Ishikawa (cell line): ENCODE measurements around the gene GABRA4.

Experiments
- CREB1 ChIP-seq: IDR thresholded peaks from 2 replicates; pipeline ENCODE4 v1.6.1; 2012; ENCODE audit warnings: low read depth
- EGR1 ChIP-seq: IDR thresholded peaks from 2 replicates; pipeline ENCODE4 v1.6.1; 2012
- EP300 ChIP-seq: IDR thresholded peaks from 2 replicates; pipeline ENCODE4 v1.6.1; 2012; ENCODE audit warnings: borderline replicate concordance
- FOXM1 ChIP-seq: IDR thresholded peaks from 2 replicates; pipeline ENCODE4 v1.6.1; 2012; ENCODE audit warnings: low read depth, borderline replicate concordance
- MAX ChIP-seq: IDR thresholded peaks from 2 replicates; pipeline ENCODE4 v1.6.1; 2012
- RAD21 ChIP-seq: IDR thresholded peaks from 2 replicates; pipeline ENCODE4 v1.6.1; 2012; ENCODE audit warnings: low read depth
- REST ChIP-seq: IDR thresholded peaks from 2 replicates; pipeline ENCODE4 v1.6.1; 2012; ENCODE audit warnings: low read depth, mild to moderate bottlenecking
- TAF1 ChIP-seq: IDR thresholded peaks from 2 replicates; pipeline ENCODE4 v1.6.1; 2012; ENCODE audit warnings: low read depth, mild to moderate bottlenecking
- TCF12 ChIP-seq: IDR thresholded peaks from 2 replicates; pipeline ENCODE4 v1.6.1; 2012; ENCODE audit warnings: low read depth
- YY1 ChIP-seq: IDR thresholded peaks from 2 replicates; pipeline ENCODE4 v1.6.1; 2012; ENCODE audit warnings: low read depth

DNA sequence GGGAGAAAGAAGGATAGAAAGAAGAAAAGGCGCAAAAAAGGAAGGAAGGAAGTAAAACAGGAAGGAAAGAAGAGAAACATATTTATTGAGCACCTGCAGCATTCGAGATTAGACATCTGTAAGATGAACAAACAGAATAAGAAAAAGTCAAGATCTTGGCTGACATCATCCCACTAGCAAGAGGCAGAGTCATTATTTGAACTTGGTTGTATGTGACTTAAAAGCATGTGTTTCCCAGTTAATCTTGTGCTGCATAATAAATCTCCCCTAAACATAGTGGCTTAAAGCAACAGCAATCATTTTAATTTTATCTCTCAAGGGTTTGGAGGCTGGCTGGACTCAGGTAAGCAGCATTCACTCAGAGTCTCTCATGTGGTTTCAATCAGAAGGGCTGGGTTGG is 45.8 kb downstream of the GABRA4 start:
- TF ChIP-seq MAX (no peak), REST (no peak), EP300 (no peak), YY1 (no peak), EGR1 (no peak), FOXM1 (no peak), RAD21 (no peak), CREB1 (no peak), TCF12 (no peak), TAF1 (no peak)
